Peyer's patch (tissue), 4 donors: ENCODE results near the gene RNF115. TPM values are rescaled to one million over a fixed set of nuclear protein-coding genes. Genes with fewer than 3 reads are reported as not detected.
A peak's percentile ranks its signal among the peaks of the same experiment; 100 is the strongest.

Source experiments
- DNase-seq, 3 donors: peaks; one replicate each; pipeline ENCODE4 v3.0.0-alpha.2; 2017 to 2019
- H3K27ac ChIP-seq, 4 donors: fragments of 200-600 bp; sonication (generic); one replicate each; pipeline ENCODE4 v1.5.1; 2016 to 2019
- H3K27me3 ChIP-seq, 2 donors: fragments of 200-600 bp; sonication (generic); one replicate each; pipeline ENCODE4 v1.5.1; 2019
- H3K36me3 ChIP-seq, 3 donors: fragments of 200-600 bp; sonication (generic); one replicate each; pipeline ENCODE4 v1.5.1; 2016 to 2019
- H3K4me1 ChIP-seq, 4 donors: fragments of 200-600 bp; sonication (generic); one replicate each; pipeline ENCODE4 v1.5.1; 2016 to 2019
- H3K4me3 ChIP-seq, 4 donors: fragments of 200-600 bp; sonication (generic); 1 replicate in 3 of 4; 2 replicates in 1 of 4; pipeline ENCODE4 v1.5.1; 2016 to 2019; ENCODE audit warnings: mild to moderate bottlenecking in 1 of 4
- H3K9me3 ChIP-seq, 4 donors: fragments of 200-600 bp; sonication (generic); one replicate each; pipeline ENCODE4 v1.5.1; 2016 to 2019; ENCODE audit warnings: mild to moderate bottlenecking in 1 of 4
- CTCF ChIP-seq, 6 experiments: fragments of 450-650 bp in 4 of 6; fragments of 200-600 bp in 2 of 6; sonication (generic) in 1 of 6; IDR thresholded peaks; one replicate each; pipeline ENCODE4 v1.5.1; 2017 to 2019; ENCODE audit warnings: antibody characterized with exemption in 6 of 6, mild to moderate bottlenecking in 3 of 6, moderate library complexity in 1 of 6
- POLR2A ChIP-seq, 2 donors: fragments of 450-650 bp; IDR thresholded peaks; one replicate each; pipeline ENCODE4 v1.5.1; 2017; ENCODE audit warnings: antibody characterized with exemption in 2 of 2, mild to moderate bottlenecking in 2 of 2, moderate library complexity in 2 of 2
- total RNA-seq, 4 donors: library from RNA; depleted of rRNA; stranded (reverse); fragments of >200 nt; gene quantifications; one replicate each; pipeline ENCODE4 v1.1.0, GENCODE V29; 2016

The RNF115 gene
- total RNA-seq, 4 donors from 2014 or later: 10.2 to 31.4 (median 15.0) TPM

- H3K9me3 ChIP-seq: no peaks in the 10 kb centered on the region
- peaks cover 0 to 59% (median 0%) of the 10 kb centered on the region in 3 donors for H3K36me3 ChIP-seq
- no peak for TF ChIP-seq CTCF (IDR thresholded peaks at IDR 0.05)
- TF ChIP-seq POLR2A (IDR thresholded peaks at IDR 0.05): no peak
Observed at GRCh38 chr1:145849356-145850160, 25.7 kb upstream of the RNF115 start.

GRCh38 chr1:145847827-145848226 is 23.9 kb upstream of the RNF115 start:
- Histone ChIP-seq H3K4me1 (peaks cover 0 to 15% (median 9%) of the 10 kb centered on the region in 4 donors), H3K27ac (no peak overlapping the region), H3K9me3 (no peaks in the 10 kb centered on the region), H3K4me3 (no peak overlapping the region), H3K27me3 (no peaks in the 10 kb centered on the region), H3K36me3 (peaks cover 0 to 51% (median 0%) of the 10 kb centered on the region in 3 donors)
- DNase-seq: no peak
- TF ChIP-seq POLR2A (IDR thresholded peaks at IDR 0.05): no peak
- TF ChIP-seq CTCF (IDR thresholded peaks at IDR 0.05): no peak

More at GRCh38 chr1:145849356-145850160, 25.7 kb upstream of the RNF115 start:
- Histone ChIP-seq H3K27me3 (no peaks in the 10 kb centered on the region), H3K27ac (peak overlapping the region in 1 of 4 donors; percentile 14), H3K4me1 (peaks cover 0 to 14% (median 9%) of the 10 kb centered on the region in 4 donors), H3K4me3 (no peak overlapping the region)
- DNase-seq: no peak

DNA sequence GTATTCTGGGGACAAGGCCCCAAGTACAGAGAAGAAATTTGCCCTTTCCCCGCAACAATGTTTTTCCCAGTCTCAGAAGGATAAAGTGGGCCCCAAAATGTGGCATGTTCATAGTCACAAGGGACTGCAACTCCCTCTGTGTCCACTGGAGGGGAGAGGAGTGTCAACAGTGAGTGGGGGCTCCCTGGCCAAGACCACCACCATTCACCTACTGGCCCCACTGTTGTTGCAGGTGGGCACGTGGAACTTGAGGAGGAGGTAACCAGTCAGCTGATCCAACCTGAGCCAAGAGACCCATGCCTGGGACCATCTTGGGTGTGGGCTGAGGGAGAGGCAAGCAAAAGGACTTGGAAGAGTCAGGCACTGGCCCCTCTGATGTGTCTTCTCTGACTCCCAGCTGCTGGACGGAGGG is 22.3 kb upstream of the RNF115 start:
- DNase-seq: peak in 2 of 3 donors; percentile 31 to 53
- H3K9me3 ChIP-seq: no peaks in the 10 kb centered on the region
- peaks cover 0 to 15% (median 9%) of the 10 kb centered on the region in 4 donors for H3K4me1 ChIP-seq
- H3K4me3 ChIP-seq: peak overlapping the region; percentile 48 to 82 (median 58)
- H3K36me3 ChIP-seq: peaks cover 0 to 50% (median 0%) of the 10 kb centered on the region in 3 donors
- no peak for TF ChIP-seq POLR2A (IDR thresholded peaks at IDR 0.05)
- peak; percentile 47 to 70 (median 57) for TF ChIP-seq CTCF (IDR thresholded peaks at IDR 0.05)
- peak overlapping the region; percentile 57 to 82 (median 72) for H3K27ac ChIP-seq
- H3K27me3 ChIP-seq: no peaks in the 10 kb centered on the region

DNA sequence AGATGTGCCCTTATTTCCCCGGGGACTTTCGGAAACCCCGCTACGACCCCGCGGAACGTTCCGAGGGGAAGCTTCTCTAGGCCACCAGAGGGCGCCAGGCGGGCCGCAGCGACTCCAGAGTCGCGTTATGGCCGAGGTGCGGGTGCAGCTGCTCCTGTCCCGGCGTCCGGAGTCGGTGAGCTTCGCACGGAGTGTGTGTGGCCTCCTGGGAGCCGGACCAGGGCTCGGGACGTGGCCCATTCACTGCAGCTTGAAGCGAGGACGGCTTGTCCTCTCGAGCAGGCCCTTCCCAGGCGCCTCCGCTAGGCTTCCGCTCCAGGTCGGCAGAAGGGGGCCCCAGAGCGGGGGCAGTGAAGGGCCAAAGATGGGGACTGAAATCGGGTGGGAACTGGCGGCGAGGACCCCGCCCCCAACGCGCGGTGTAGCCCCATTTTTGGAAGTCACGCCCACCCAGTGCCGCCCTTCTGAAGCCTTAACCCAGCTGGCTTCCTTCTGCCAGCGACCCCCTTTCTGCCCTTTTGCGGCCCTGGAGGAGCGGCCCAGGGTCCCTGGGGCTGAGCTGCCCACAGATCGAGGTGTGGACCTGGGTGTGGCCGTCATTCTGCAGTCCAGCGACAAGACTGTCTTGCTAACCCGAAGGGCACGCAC is 21.7 kb upstream of the RNF115 start, which contains the start of gene NUDT17:
NUDT17 (plus strand) TSS at position 117 of the 648 bp plus-strand sequence; CDS start at position 128, 11 bp downstream.
- Histone ChIP-seq H3K27ac (peak within 1 kb of the TSS; percentile 57 to 82 (median 72)), H3K4me3 (peak within 1 kb of the TSS; percentile 48 to 82 (median 58)), H3K9me3 (no peaks in the 10 kb centered on the region), H3K36me3 (peaks cover 0 to 50% (median 0%) of the 10 kb centered on the region in 3 donors), H3K27me3 (no peaks in the 10 kb centered on the region), H3K4me1 (peaks cover 0 to 15% (median 9%) of the 10 kb centered on the region in 4 donors)
- DNase-seq: peak; percentile 70 to 91 (median 84)
- TF ChIP-seq POLR2A (IDR thresholded peaks at IDR 0.05): no peak
- peak; percentile 71 to 96 (median 83) for TF ChIP-seq CTCF (IDR thresholded peaks at IDR 0.05)

DNA sequence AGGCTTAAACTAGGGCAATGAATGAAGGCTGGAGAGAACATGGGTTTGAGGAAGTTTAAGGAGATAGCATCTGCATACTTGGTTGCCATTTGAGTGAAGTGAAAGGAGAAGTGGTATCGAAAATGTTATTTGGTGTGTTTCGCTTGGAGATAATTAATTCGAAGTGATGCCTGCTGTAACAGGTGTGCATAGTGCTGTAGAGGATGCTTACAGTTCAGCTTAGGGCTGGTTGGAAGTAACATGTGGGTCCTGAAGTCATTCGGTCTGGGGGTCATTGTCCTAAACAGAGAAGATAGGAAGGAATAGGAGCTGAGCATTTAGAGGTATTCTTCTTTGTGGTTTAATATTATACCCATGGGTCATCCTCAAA is 21.2 kb upstream of the RNF115 start:
- no peak for DNase-seq
- Histone ChIP-seq H3K36me3 (peaks cover 0 to 50% (median 0%) of the 10 kb centered on the region in 3 donors), H3K27me3 (no peaks in the 10 kb centered on the region), H3K27ac (peak overlapping the region; percentile 57 to 82 (median 72)), H3K4me1 (peaks cover 0 to 15% (median 9%) of the 10 kb centered on the region in 4 donors), H3K9me3 (no peaks in the 10 kb centered on the region), H3K4me3 (peak overlapping the region; percentile 48 to 82 (median 58))
- TF ChIP-seq CTCF (IDR thresholded peaks at IDR 0.05) (no peak), POLR2A (IDR thresholded peaks at IDR 0.05) (no peak)
